OCI-LY1 (cell line): ENCODE measurements around the gene POLR2C.

Source experiments
- H2AFZ ChIP-seq: fragments of 200-600 bp; sonication (generic), shearing (Covaris generic); 2 replicates; pipeline ENCODE4 v1.6.0; 2014; ENCODE audit warnings: antibody characterized with exemption, mild to moderate bottlenecking, low read length
- H3F3A ChIP-seq: fragments of 200-600 bp; sonication (generic), shearing (Covaris generic); 2 replicates; pipeline ENCODE4 v1.6.0; 2014; ENCODE audit warnings: mild to moderate bottlenecking, antibody characterized with exemption, low read length, moderate library complexity; ENCODE audit not compliant: insufficient read depth
- H3K27ac ChIP-seq: fragments of 200-600 bp; sonication (generic); 2 replicates; pipeline ENCODE4 v1.5.1; 2014; ENCODE audit warnings: low read length, mixed run types, mild to moderate bottlenecking, low read depth; ENCODE audit not compliant: poor library complexity, severe bottlenecking
- H3K27me3 ChIP-seq: fragments of 200-600 bp; sonication (generic); 2 replicates; pipeline ENCODE4 v1.6.0; 2014; ENCODE audit warnings: antibody characterized with exemption, mild to moderate bottlenecking, low read length, moderate library complexity; ENCODE audit not compliant: insufficient read depth
- H3K36me3 ChIP-seq: fragments of 200-600 bp; sonication (generic); 2 replicates; pipeline ENCODE4 v1.6.1; 2014; ENCODE audit warnings: mild to moderate bottlenecking, antibody characterized with exemption, low read length, moderate library complexity, mixed read lengths; ENCODE audit not compliant: insufficient read depth
- H3K4me1 ChIP-seq: fragments of 200-600 bp; sonication (generic); 2 replicates; pipeline ENCODE4 v1.5.1; 2014; ENCODE audit warnings: mild to moderate bottlenecking, low read length, moderate library complexity; ENCODE audit not compliant: insufficient read depth, severe bottlenecking
- H3K4me2 ChIP-seq: fragments of 200-600 bp; sonication (generic), shearing (Covaris generic); 2 replicates; pipeline ENCODE4 v1.6.1; 2014; ENCODE audit warnings: low read length
- H3K4me3 ChIP-seq: fragments of 200-600 bp; sonication (generic); 2 replicates; pipeline ENCODE4 v1.5.1; 2014; ENCODE audit warnings: low read length, low read depth, mild to moderate bottlenecking, mixed read lengths; ENCODE audit not compliant: poor library complexity, severe bottlenecking
- H3K79me2 ChIP-seq: fragments of 200-600 bp; shearing (Covaris generic); 2 replicates; pipeline ENCODE4 v1.6.1; 2016; ENCODE audit warnings: mixed run types, low read length, mixed read lengths; ENCODE audit not compliant: insufficient read depth
- H3K9ac ChIP-seq: fragments of 200-600 bp; sonication (generic), shearing (Covaris generic); 2 replicates; pipeline ENCODE4 v1.6.1; 2014; ENCODE audit warnings: mild to moderate bottlenecking, low read length, mixed read lengths
- H3K9me2 ChIP-seq: fragments of 200-600 bp; sonication (generic), shearing (Covaris generic); 2 replicates; pipeline ENCODE4 v1.6.1; 2014; ENCODE audit warnings: low read depth, mild to moderate bottlenecking, low read length, mixed read lengths
- H3K9me3 ChIP-seq: fragments of 200-600 bp; shearing (Covaris generic); 2 replicates; pipeline ENCODE4 v1.6.1; 2014; ENCODE audit warnings: low read length, mixed read lengths
- H4K20me1 ChIP-seq: fragments of 200-600 bp; sonication (generic), shearing (Covaris generic); 2 replicates; pipeline ENCODE4 v1.6.0; 2016; ENCODE audit warnings: mild to moderate bottlenecking, low read length; ENCODE audit not compliant: insufficient read depth
- EZH2 ChIP-seq: fragments of 200-600 bp; sonication (generic), shearing (Covaris generic); IDR thresholded peaks from 2 replicates; pipeline ENCODE4 v1.8.0; 2017; ENCODE audit warnings: borderline replicate concordance, mixed run types, mild to moderate bottlenecking, antibody characterized with exemption, low read length, moderate library complexity, mixed read lengths
- TF ChIP-seq, protein P1 (sequence below): fragments of 200-600 bp; sonication (generic), shearing (Covaris generic); IDR thresholded peaks from 2 replicates; pipeline ENCODE4 v1.5.1; 2017; ENCODE audit warnings: mild to moderate bottlenecking, antibody characterized with exemption, low read length, moderate library complexity, mixed read lengths

Gene POLR2C

DNA sequence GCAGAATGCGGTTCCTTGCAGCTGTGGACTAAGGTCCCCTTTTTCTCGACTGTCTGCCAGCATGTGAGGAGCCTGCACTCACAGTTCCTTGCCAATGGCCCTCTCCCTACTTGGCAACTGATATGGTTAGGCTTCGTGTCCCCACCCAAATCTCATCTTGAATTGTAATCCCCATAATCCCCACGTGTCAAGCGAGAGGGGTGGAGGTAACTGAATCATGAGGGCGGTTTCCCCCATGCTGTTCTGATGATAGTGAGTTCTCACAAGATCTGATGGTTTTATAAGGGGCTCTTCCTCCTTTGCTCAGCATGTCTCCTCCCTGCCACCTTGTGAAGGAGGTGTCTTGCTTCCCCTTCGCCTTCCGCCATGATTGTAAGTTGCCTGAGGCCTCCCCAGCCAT lies 35.2 kb upstream of the POLR2C start:
- H3K36me3 ChIP-seq = peaks cover 55% of the 10 kb centered on the region
- no peaks in the 10 kb centered on the region for H4K20me1 ChIP-seq
- H3K27me3 ChIP-seq = no peaks in the 10 kb centered on the region

DNA sequence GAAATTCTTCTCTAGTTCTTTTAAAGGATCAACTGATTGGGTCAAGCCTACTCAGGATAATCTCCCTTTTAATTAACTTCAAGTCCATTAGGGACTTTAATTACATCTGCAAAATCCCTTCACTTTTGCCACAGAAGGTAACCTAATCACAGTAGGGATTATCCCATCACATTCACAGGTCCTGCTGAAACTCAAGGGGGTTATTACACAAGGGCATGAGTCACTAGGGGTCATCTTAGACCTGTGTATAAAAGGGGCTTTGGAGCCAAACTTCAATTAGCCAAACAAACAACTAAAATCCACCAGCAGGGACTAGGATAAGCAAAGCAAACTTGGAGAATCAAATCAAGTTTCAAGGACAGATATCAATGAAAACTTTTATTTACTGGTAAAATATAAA lies 34.7 kb upstream of the POLR2C start:
- Histone ChIP-seq H3K4me3 (no peak overlapping the region), H3K36me3 (peaks cover 60% of the 10 kb centered on the region), H3K27ac (no peak overlapping the region)

More for the DNA sequence above, 35.2 kb upstream of the POLR2C start:
- Histone ChIP-seq H3F3A (no peaks in the 10 kb centered on the region), H3K4me2 (no peak overlapping the region), H2AFZ (no peak overlapping the region), H3K9ac (no peak overlapping the region), H3K9me2 (no peaks in the 10 kb centered on the region), H3K79me2 (no peaks in the 10 kb centered on the region), H3K27ac (no peak overlapping the region), H3K9me3 (no peaks in the 10 kb centered on the region), H3K4me1 (peaks cover 3% of the 10 kb centered on the region), H3K4me3 (no peak overlapping the region)
- TF ChIP-seq, protein P1, sequence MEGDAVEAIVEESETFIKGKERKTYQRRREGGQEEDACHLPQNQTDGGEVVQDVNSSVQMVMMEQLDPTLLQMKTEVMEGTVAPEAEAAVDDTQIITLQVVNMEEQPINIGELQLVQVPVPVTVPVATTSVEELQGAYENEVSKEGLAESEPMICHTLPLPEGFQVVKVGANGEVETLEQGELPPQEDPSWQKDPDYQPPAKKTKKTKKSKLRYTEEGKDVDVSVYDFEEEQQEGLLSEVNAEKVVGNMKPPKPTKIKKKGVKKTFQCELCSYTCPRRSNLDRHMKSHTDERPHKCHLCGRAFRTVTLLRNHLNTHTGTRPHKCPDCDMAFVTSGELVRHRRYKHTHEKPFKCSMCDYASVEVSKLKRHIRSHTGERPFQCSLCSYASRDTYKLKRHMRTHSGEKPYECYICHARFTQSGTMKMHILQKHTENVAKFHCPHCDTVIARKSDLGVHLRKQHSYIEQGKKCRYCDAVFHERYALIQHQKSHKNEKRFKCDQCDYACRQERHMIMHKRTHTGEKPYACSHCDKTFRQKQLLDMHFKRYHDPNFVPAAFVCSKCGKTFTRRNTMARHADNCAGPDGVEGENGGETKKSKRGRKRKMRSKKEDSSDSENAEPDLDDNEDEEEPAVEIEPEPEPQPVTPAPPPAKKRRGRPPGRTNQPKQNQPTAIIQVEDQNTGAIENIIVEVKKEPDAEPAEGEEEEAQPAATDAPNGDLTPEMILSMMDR = no peak
- TF ChIP-seq EZH2 = no peak

DNA sequence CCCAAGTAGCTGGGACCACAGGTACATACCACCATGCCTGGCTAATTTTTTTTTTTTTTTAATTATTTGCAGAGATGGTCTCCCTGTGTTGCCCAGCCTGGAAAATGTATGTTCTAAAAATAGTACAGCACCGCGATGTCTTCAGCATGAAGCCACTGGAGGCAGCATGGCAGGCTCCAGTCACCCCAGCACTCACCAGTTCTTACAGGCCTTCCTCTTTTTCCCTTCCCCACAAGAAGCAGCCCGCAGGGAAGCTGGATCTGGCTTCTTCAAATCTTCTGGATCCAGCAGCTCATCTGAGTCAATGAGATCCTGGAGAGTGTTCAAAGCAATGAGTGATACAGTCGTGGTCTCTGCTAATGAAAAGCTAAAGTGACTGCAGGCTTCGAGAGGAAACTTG lies 31.5 kb upstream of the POLR2C start:
- TF ChIP-seq, protein P1 = no peak
- no peak for TF ChIP-seq EZH2
- Histone ChIP-seq H3K9me2 (no peaks in the 10 kb centered on the region), H3K79me2 (no peaks in the 10 kb centered on the region), H3K9me3 (no peaks in the 10 kb centered on the region), H3K4me2 (no peak overlapping the region), H3F3A (no peaks in the 10 kb centered on the region), H2AFZ (no peak overlapping the region), H3K36me3 (peaks cover 91% of the 10 kb centered on the region), H4K20me1 (no peaks in the 10 kb centered on the region), H3K9ac (no peak overlapping the region), H3K27ac (no peak overlapping the region), H3K4me1 (no peaks in the 10 kb centered on the region), H3K27me3 (no peaks in the 10 kb centered on the region), H3K4me3 (no peak overlapping the region)

More for the DNA sequence above, 34.7 kb upstream of the POLR2C start:
- H3K79me2 ChIP-seq = no peaks in the 10 kb centered on the region
- H3K27me3 ChIP-seq = no peaks in the 10 kb centered on the region
- TF ChIP-seq EZH2 = no peak
- TF ChIP-seq, protein P1 = no peak
- H3K9me2 ChIP-seq = no peaks in the 10 kb centered on the region
- no peak overlapping the region for H3K9ac ChIP-seq
- no peaks in the 10 kb centered on the region for H3K9me3 ChIP-seq
- no peaks in the 10 kb centered on the region for H3F3A ChIP-seq
- no peak overlapping the region for H3K4me2 ChIP-seq
- no peaks in the 10 kb centered on the region for H4K20me1 ChIP-seq
- H2AFZ ChIP-seq = no peak overlapping the region
- H3K4me1 ChIP-seq = no peaks in the 10 kb centered on the region
